HG03439 (cell line): ENCODE data around the gene SLC12A8.
A peak's percentile ranks its signal among the peaks of the same experiment; 100 is the strongest.

Experiments used
- ATAC-seq: cut with Tn5 transposase; IDR thresholded peaks from one replicate; pipeline ENCODE4 v1.9.1; 2021; ENCODE audit warnings: mild to moderate bottlenecking, moderate library complexity; ENCODE audit not compliant: unreplicated experiment

The SLC12A8 gene

DNA sequence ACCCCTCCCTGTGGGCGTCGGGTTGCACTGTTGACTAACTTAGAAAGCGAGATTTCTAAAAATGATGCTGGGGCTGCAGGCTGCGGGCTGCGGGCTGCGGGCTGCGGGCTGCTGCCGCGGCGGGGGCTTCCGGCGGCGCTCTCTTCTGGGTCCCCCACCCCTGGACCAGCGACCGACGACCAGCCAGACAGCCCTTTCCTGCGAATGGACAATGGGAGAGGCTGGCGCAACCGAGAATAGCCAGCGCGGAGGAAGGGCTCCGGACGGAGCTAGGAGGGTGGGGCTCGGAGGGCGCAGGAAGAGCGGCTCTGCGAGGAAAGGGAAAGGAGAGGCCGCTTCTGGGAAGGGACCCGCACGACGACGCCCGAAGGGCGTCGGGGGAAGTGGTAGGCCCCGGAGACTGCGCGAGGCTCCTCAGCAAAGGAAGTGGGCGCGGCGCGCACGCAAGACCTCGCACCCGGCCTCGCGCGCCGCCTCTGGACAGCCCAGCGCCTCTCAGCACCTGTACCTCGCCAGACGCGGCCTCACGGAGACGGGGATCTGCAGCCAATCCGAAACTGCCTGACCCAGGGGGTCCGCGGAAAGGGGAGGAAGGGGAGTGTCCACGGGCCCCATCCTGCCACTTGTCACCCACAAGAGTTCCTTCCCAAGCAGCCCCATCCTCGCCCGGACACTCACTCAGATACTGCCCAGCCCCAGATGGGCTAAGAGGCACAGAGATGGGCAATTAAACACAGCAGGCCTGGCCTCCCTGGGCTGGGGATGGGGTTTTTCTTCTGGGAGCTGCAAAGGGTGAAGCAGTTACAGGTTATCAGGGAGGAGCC lies 70.7 kb downstream of the SLC12A8 start:
- peak; percentile 38 for ATAC-seq

DNA sequence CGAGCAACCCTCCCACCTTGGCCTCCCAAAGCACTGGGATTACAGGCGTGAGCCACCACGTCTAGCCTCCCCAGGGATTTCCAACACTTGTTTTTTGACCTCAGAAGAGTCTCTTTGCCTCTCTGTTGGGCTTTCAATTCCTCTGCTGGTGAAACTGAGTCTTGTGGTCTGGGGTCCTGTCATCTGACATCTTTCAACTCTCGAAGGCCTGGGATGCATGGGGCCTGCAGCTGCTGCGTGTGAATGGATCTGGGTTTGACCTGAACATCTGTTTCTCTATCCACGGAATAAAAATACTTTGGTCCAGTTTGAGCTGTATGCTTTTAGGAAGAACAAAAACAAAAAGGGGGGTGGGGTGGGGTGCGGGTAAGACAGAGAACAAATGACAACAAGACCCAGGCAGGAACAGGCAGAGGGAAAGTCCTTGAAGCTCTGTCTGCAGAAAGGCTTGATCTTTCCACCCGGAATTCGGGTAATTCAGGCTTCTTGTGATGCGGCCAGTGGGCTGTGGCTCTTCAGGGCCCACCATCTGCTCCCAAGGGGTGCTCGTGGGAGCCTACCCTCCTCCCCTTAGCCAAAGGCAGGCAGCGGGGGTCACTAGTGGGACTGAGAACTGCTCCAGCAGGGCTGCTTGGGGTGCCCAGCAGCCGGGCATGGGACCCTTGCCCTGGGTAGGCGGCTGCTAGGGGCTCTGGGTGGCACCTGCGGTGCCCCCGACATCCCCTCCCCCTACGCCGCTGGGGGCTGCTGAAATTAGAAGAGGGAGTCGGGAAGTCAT lies 71.5 kb downstream of the SLC12A8 start:
- no peak for ATAC-seq

DNA sequence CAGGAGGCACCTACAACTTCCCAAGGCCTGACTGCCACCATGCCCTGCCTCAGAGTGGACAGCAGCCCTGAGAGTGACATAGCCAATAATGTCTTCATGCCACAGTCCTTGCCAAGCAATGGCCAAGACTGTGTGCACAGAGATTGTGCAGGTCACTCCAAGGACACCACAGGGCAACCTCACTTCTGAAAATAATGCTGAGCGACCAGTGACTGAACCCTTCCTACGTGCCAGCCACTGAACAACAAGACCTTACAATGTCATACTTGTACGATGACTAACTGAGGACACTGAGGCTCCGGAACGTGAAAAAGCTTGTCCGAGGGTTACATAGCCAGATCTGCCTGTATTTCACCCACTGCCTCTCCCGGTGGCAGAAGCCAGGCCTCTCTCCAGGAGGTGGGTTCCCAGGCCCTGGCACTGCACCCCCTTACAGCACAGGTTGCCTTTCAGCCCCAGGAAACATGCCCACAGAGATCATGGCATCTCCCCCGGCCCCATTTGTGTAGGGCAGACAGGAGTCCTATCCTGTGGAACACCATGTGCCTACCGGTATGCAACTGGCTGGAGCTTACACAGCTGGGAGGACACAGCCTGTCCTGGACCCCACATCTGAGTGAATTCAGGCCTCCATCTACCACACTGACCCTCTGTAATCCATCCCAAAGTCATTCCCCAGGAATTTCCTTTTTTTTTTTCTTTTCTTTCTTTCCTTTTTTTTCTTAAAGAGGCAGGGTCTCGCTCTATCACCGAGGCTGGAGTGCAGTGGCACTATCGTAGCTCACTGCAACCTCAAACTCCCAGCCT lies 72.3 kb downstream of the SLC12A8 start:
- no peak for ATAC-seq

DNA sequence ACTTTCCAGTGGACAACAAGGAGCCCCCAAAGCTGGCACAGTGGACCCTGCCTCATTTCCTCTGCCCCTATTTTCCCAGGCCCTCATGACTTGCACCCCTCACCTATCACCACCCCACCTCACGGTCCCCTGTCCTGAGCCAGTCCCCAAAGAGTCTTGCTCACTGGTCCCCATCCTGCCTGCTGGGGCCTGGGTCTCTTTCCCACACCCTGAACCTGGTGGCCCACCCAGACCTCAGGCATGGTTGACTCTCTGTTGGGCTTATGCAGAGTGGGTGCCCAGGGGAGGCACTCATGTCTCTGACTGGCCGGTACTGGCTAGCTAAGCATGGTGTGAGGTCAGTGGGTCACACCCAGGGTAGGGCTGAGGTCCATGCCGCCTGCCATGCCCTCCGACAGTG lies 73.2 kb downstream of the SLC12A8 start:
- no peak for ATAC-seq

DNA sequence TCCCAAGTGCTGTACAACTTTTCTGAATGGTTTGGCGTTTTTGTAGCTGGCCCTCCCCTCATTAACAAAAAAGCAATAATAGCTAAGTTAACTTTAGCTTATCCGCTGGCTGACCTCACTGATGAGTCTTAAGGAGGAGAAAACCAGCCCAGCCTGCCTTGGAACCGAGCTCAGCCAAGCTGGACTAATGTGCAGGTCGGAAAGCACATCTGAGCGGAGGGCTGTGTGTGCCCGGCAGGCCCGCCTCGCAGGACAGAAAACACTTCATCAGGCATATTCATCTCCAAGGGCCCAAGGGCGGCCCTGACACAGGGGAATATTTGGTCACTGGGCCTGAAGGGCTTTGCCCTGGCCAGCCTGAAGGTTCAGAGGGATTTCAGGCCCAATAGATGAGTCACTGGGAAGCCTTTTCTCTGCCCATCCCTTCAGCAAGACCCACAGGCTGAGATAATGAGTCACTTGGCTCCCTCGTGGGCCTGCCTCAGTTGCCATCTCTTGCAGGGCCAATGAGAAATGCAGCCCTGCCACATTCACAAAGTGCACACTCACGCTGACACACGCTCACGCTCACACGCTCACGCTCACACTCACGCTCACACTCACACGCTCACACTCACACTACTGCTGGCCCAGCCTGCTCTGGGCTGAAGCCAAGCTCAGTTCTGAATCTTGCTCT lies 75.1 kb downstream of the SLC12A8 start:
- no peak for ATAC-seq

DNA sequence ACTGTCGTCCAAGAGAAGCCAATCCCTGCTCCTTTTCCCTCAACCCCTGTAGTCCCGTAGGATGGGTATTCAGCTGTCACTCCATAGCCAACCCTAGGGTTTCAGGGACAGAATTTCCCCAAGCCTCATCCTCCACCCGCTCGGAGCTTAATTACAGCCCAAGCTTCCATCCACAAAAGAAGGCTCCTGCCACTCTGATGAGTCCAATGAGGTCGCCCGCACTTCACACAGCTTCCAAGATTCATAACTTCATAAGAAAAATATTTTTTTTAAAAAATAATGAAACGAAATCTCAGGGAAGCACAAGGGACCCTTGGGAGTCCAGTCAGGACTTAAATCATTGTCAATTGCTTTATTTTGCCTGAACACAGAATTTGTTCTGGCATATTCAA lies 75.6 kb downstream of the SLC12A8 start:
- no peak for ATAC-seq

DNA sequence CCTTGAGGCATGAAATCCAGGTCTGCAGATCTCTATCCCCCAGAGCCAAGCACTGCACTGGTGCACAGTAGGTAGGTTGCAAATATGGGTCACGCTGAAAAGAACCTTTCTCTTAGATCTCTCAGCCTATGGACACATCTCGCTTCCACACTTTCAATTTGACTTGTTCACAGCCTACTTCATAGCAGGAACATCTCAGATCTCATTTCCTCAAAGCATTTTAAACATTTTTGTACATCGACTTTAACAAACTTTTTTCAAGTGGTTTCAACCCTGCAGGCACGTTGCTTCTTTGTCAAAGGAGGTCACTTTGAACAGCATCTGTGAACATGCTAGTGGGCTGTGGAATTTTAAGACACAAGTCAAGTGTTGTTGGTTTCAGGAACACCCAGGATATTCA lies 76.0 kb downstream of the SLC12A8 start:
- ATAC-seq = no peak

DNA sequence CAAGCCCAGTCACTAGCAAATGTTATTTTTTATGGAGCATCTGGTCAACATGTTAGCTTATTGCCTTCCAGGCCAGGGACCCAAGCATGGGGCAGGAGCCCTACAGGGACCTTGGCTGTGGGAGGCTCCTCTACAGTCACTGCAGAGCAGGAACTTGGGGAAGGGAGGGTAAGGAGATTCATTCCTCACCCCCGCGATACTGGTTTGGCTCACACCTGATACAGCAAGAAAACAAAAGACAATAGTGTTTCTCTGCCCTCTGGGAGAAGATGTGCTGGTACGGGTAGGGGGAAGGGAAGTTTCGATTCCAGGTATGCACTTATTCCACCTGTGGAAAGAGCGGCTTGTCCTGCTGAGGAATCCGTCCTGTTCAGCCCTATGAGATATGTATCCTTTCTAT lies 77.6 kb downstream of the SLC12A8 start:
- ATAC-seq = no peak

DNA sequence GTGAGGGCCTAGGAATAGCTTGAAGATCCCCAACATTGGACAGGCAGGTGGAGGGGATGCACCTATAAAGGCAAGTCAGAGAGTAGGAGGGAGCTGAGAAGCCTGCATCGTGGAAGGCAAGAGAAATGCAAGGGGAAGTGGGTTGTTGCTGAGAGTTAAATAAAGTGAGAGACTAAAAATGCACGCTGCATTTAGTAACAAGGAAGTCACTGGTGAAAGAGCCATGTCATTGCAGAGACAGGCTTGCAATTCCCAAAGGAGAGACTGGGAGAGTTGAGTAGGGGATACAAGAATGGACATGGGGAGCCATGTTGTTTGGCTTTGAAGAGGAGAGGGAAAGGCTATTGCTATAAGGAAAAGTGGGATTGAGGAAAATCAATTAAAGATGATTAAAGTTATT lies 79.7 kb downstream of the SLC12A8 start:
- no peak for ATAC-seq

DNA sequence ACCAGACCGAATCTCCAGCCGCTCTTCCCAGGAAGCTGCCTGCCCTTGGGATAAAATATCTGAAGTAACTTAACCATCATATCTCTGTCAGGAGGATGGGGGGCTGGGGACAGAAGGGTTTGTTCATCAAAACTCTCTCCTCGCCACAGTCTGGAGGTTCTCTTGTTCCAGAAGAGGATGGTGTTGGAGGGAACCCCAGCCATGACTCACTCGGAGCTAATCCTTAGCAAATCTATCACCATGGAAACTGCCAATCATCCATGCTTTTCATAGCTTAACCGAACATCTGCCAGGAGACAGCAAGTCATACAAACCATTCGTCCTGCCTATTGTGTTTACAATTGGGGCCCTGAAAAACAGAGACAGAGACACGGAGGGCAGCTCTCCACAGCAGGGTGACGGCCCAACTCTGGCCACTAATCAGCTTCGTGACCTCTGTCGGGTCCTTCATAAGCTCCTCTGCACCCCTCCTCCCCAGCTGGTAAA lies 83.0 kb downstream of the SLC12A8 start:
- no peak for ATAC-seq

DNA sequence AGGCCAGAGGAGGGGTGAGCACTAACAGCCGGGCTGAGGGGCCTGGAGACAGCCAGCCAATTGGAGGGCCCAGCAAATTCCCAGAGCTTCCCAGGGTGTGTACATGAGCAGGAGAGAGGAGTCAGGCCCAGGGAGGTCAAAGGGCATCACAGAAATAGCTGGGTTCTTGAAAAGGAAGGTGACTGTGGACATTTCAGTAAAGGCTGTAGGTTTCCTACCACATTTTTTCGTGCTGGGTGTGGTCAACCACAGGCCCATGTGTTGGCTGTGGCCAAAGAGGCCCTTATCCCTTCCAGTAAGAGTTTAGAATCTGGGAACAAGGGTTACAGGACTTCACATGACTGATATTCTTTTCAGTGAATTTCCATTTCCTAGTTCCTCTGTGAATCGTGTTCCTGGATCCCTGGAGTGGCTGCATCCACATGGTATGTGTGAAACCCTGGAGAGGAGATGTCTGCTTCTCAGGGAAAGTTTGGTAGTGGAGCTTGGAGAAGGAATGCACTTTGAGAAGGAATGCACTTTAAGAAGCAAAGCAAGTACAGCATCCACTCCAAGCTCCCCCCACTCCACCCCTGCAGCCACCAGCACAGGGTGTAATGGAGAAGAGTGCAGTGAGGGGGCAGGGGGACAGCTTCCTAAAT lies 83.6 kb downstream of the SLC12A8 start:
- ATAC-seq = no peak

DNA sequence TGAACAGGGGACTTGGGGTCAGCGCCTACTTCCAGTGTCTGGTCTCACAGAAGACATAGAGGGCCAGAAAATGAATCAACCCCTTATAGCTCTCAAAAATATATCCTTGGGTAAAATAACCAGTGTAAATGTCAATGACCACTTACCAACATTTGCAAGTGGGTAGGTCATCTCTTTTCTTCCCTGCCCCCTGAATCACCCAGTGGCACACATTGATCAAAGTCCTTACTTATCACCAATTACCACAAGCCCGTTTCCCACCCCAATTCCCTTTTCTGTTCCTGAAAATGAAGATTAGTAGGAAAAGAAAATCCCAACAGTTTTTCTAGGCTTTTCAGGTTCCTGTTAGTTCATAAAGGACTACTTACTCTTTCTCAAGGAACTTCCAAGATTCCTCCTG lies 86.2 kb downstream of the SLC12A8 start:
- no peak for ATAC-seq

DNA sequence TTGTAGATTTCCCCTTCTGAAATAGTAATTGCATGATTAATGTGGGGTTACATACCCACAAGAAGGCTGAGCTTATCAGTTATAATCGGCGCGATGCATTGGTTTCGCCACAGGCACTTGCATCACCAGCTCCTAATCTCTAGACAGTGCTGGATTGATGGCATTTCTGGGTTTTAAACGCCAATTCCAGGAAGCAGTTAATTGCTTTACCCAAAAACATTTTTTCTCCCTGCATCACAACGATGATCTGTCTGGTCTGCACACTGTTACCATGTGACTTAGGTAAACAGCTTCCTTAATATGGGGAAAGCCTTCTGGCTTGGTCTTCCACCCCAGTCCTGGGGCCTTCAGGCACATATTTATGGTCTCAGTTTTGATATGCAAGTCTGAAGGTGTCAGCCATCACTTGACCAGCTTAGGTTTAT lies 86.7 kb downstream of the SLC12A8 start:
- no peak for ATAC-seq

DNA sequence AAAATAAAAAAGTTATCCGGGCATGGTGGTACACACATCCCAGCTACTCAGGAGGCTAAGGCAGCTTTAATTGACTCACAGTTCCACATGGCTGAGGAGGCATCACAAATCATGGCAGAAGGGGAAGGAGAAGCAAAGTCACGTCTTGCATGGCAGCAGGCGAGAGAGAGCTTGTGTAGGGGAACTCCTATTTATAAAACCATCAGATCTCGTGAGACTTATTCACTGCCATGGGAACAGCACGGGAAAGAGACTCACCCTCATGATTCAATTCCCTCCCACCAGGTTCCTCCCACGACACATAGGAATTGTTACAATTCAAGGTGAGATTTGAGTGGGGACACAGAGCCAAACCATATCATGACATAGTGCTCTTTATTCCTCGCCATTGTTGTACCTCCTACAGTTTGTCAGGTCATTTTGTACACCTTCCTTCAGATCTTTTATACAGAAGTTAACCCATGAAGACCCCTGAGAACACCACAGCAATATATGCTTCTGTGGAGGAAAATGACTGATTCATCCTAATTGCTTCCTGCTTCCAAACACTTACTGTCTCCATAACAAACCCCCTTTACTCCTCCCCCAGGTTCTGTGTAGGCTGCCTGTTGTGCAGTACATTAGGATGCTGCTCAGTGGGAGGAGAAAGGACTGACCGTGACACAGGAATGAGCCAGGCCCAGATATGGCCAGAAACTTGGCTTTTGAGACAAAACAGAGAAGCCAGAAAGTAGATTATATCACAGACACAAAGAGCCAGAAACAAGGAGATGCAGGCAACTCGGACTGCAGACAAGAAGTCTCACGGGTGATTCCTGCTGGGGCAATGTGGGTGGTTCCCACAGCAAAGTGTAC lies 88.9 kb downstream of the SLC12A8 start:
- no peak for ATAC-seq

DNA sequence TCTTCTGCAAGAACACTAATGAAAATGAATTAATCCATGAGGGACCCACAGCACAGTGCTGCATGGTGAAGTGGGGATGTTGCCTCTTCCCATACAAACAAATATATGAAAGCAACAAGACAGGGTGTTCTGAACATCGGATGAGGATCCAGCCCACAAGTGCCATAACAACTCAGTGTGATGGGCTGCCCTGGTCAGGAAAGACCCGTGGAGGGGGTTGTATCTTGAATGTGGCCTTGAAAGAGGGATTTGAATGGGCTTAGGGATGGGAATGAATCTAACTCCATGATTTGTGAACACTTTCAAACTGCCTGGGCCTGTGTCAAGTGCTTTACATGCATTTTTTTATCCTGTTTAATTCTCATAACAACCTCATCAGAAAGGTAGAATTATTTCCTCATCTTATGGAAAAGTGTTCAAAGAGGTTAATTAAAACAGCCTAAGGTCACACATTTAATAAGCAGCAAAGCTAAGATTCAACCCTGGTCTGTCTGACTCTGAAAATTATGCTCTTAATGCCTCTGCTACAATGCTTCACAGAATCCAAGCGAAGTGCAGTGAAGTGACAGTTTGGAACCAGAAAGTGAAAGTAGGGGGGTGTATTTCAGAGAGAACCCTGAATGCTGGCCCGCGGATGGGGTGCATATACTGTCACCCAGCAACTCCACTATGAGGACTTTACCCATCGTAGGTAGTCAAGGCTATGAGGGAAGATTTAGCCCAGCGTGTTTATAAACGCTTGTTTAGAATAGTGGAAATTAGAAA lies 91.1 kb downstream of the SLC12A8 start:
- no peak for ATAC-seq

DNA sequence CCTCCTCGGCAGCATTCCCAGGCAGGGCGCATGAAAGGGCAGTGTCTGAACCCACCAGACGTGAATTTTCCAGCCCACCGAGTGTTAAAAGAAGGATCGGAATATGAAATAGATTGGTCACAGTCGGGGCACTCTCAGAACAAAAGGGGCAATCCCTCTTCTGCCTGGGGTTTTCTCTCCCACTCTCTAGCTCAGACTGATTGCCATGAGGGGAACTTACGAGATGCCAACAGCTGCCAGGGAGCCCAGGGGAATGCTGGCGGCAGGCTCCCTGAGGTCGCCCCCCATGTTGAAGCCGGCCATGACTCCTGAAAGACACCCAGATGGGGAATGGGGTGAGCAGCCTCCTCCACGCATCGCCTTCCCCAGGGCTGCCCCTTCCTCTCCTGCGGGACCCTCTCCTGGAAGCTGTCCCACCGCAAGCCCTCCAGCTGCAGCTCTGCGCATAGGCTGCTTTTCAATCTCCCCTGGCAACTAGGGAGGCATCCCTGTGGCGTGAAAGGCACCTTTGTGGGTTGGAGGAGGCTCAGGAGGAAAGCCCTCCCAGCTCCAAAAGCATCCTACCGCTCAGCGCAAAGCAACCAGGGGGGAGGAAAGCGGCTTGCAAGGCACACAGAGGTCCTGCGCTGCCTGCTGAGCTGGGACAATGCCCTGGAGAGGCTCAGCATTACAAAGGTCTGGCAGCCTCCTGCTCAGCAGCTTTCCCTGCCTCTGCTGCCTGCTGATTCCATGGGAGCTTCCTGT lies 92.0 kb downstream of the SLC12A8 start:
- no peak for ATAC-seq

DNA sequence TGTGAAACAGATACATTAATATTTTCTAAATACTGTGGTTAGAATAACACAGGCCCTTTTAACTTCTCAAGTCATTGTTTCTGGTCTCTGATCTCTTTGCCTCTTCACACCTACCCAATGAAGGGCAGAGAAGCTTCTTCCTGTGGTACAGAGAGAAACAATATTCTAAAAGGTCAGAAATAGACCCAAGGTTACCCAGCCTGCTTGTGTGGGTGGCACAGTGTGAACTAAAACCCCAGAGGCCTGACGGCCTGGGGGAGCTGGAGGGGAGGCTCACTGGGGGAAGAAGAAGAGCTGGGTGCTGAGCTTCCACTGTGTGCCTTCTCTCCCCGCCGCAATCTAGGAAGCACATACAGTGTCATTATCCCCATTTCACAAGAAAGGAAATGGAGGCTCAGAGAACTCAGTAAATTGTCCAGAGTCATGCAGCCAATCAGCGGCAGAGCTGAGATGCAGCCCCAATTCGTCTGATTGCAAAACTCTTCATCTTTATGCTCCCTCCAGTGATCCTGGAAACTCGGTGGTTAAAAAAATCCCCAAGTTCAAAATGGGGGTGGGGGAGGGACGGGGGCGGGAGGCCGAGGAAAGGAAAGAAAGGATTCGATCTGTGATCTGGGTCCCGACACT lies 92.7 kb downstream of the SLC12A8 start:
- ATAC-seq = peak; percentile 60
